K562 (cell line): Measurements from ENCODE around the gene CD300H. TPM values are rescaled to one million over a fixed set of nuclear protein-coding genes. Genes with fewer than 3 reads are reported as not detected.

Source experiments
- ZBTB40 ChIP-seq, 2 experiments: fragments of 450-650 bp in 1 of 2; sonication (generic) in 1 of 2; formaldehyde crosslinking in 1 of 2; IDR thresholded peaks; 2 replicates each; pipeline versions ENCODE4 v1.7.1 to v1.9.0; 2016 to 2022; ENCODE audit warnings: inconsistent platforms in 1 of 2, mild to moderate bottlenecking in 1 of 2, missing genetic modification reagents in 1 of 2
- ZNF316 ChIP-seq: fragments of 450-650 bp; IDR thresholded peaks from 2 replicates; pipeline ENCODE4 v1.6.1; 2016
- polyA plus RNA-seq, 8 experiments: library from polyadenylated mRNA; depleted of rRNA in 4 of 8; stranded (reverse) in 5 of 8; unstranded in 3 of 8; fragments of >200 nt; fragmentation: Nextera tagmentation in 2 of 8; fragmentation: Illumina TruSeq in 1 of 8; extraction: Ambion mirVana in 2 of 8; extraction: Trizol in 1 of 8; gene quantifications; 2 replicates each; pipeline versions ENCODE4 v1.2.1 to v1.2.3, GENCODE V29; 2011 to 2014; ENCODE audit warnings: inconsistent platforms in 1 of 8, missing spikeins in 1 of 8
- total RNA-seq, 7 experiments: library from RNA; depleted of rRNA in 6 of 7; stranded (reverse); fragments of >200 nt in 6 of 7; fragmentation: Illumina TruSeq in 2 of 7; extraction: Trizol in 2 of 7; gene quantifications; 2 replicates each; pipeline versions ENCODE4 v1.2.1 to v1.2.3, GENCODE V29; 2011 to 2021; ENCODE audit warnings: low replicate concordance in 1 of 7

The CD300H gene
- total and polyA plus RNA-seq, 9 of the 15 experiments (the other 6 are each of a cell fraction or from before 2014, with no cell fraction given): not detected

DNA sequence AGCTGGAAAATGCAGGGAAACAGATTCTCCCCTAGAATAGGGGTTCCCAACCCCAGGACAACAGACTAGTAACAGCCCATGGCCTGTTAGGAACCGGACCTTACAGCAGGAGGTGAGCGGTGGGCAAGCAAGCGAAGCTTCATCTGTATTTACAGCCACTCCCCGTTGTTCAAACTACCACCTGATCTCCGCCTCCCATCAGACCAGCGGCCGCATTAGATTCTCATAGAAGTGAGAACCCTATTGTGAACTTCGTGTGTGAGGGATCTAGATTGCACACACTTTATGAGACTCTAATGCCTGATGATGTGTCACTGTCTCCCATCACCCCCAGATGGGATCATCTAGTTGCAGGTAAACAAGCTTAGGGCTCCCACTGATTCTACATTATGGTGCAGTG, 39.6 kb downstream of the CD300H start (continued):
- no peak for TF ChIP-seq ZBTB40 (IDR thresholded peaks at IDR 0.05)
- TF ChIP-seq ZBTB40 (CRISPR knock-in tag; IDR thresholded peaks at IDR 0.05): no peak
- no peak for TF ChIP-seq ZNF316
